Ovary (tissue), 9 donors: ENCODE results near the gene DNAJC21. TPM values are rescaled to one million over a fixed set of nuclear protein-coding genes. Genes with fewer than 3 reads are reported as not detected.

ENCODE experiments used
- DNase-seq, 5 donors: peaks; one replicate each; pipeline ENCODE4 v3.0.0-alpha.2; 2019 to 2020
- H3K27ac ChIP-seq, 2 donors: fragments of 200-600 bp; one replicate each; pipeline versions ENCODE4 v1.5.1 to v1.8.0; 2019 to 2022
- H3K27me3 ChIP-seq: fragments of 200-600 bp; one replicate; pipeline ENCODE4 v1.8.0; 2022
- H3K36me3 ChIP-seq: fragments of 200-600 bp; sonication (generic); one replicate; pipeline ENCODE4 v1.5.1; 2019
- H3K4me1 ChIP-seq: one replicate; pipeline ENCODE4 v1.8.1; 2013; ENCODE audit warnings: mild to moderate bottlenecking, moderate library complexity; ENCODE audit not compliant: insufficient read depth
- H3K4me3 ChIP-seq: fragments of 200-600 bp; sonication (generic); one replicate; pipeline ENCODE4 v1.5.1; 2017
- H3K9me3 ChIP-seq, 2 donors: fragments of 200-600 bp in 1 of 2; sonication (generic) in 1 of 2; one replicate each; pipeline versions ENCODE4 v1.5.1 to v1.8.1; 2013 to 2019; ENCODE audit warnings: mild to moderate bottlenecking in 1 of 2, moderate library complexity in 1 of 2
- CTCF ChIP-seq, 3 donors: fragments of 450-650 bp in 2 of 3; fragments of 200-600 bp in 1 of 3; IDR thresholded peaks; one replicate each; pipeline versions ENCODE4 v1.5.1 to v1.8.0; 2016 to 2022; ENCODE audit warnings: antibody characterized with exemption in 3 of 3, mild to moderate bottlenecking in 1 of 3
- EP300 ChIP-seq: sonication (generic); formaldehyde crosslinking; IDR thresholded peaks from one replicate; pipeline ENCODE4 v1.6.1; 2017; ENCODE audit warnings: antibody characterized with exemption
- POLR2A ChIP-seq: fragments of 450-650 bp; IDR thresholded peaks from one replicate; pipeline ENCODE4 v1.6.1; 2017; ENCODE audit warnings: antibody characterized with exemption, mild to moderate bottlenecking, moderate library complexity
- WGBS, 3 donors: extraction: QIAGEN DNeasy Blood & Tissue Kit in 1 of 3; methylation state at CpG; one replicate each; pipeline versions ENCODE4 v1.1.5 to v1.1.7; 2013 to 2017; 5-methylcytosine and 5-hydroxymethylcytosine counted together
- intact Hi-C, 4 donors: fragments of 100-400 bp; cut with DNase I; formaldehyde crosslinking; loops; one replicate each; pipeline versions ENCODE4 v1.11.0 to v1.15.1; 2022 to 2023
- polyA plus RNA-seq, 2 donors: library from polyadenylated mRNA; stranded (reverse); fragments of 200-250 nt in 1 of 2; fragments of 350-450 nt in 1 of 2; fragmentation: Illumina TruSeq in 1 of 2; extraction: RNeasy Lipid Tissue Mini Kit (QIAGEN cat#74804) in 1 of 2; gene quantifications; one replicate each; pipeline ENCODE4 v1.2.3, GENCODE V29; 2013 to 2014
- total RNA-seq, 7 donors: library from RNA; depleted of rRNA in 2 of 7; stranded (reverse); fragments of >200 nt in 2 of 7; fragmentation: NEBNext Ultra II Directional in 3 of 7; extraction: Animal tissue kit (Norgen Biotek cat#: 25700) in 3 of 7; gene quantifications; one replicate each; pipeline versions ENCODE4 v1.1.0 to v1.2.4, GENCODE V29; 2016 to 2023
- donor health status: DM: no; HTN: no; CAD: no; lungs with moderate emphysema.
- donor health status: DM: no; HTN: no; CAD: no.
- donor health status: Bipolar disorder and iron deficiency.
- donor health status: DM: yes; HTN: yes; CAD: no.
- donor health status: DM: no; HTN: no; CAD: no.
- donor health status: DM: yes; HTN: yes; CAD: no.

Gene DNAJC21
- total and polyA plus RNA-seq, 9 donors, result 19.4 to 38.7 (median 31.8) TPM

- Histone ChIP-seq H3K4me1 (no peaks in the 10 kb centered on the region), H3K36me3 (no peaks in the 10 kb centered on the region), H3K4me3 (no peak overlapping the region), H3K9me3 (no peaks in the 10 kb centered on the region), H3K27me3 (no peaks in the 10 kb centered on the region), H3K27ac (no peak overlapping the region)
- TF ChIP-seq CTCF (IDR thresholded peaks at IDR 0.05) (no peak), EP300 (no peak), POLR2A (no peak)
- WGBS, 3 donors, result 82 to 92% (median 89%) methylated on average over 4 of the region's 4 CpGs
- DNase-seq, result no peak
- intact Hi-C loops, result no loop called here
These were observed 53.5 kb downstream of the DNAJC21 start for GRCh38 chr5:34982823-34983222.

GRCh38 chr5:34986965-34987364 is 57.6 kb downstream of the DNAJC21 start:
- Histone ChIP-seq H3K27ac (no peak overlapping the region), H3K4me1 (no peaks in the 10 kb centered on the region), H3K4me3 (no peak overlapping the region), H3K9me3 (no peaks in the 10 kb centered on the region), H3K36me3 (no peaks in the 10 kb centered on the region), H3K27me3 (no peaks in the 10 kb centered on the region)
- DNase-seq, result no peak
- 88 to 91% (median 88%) methylated on average over 1 of the region's 1 CpG for WGBS, 3 donors
- intact Hi-C loops, result no loop called here
- TF ChIP-seq EP300 (no peak), POLR2A (no peak), CTCF (IDR thresholded peaks at IDR 0.05) (no peak)

GRCh38 chr5:34991486-34992238 is 62.3 kb downstream of the DNAJC21 start:
- Histone ChIP-seq H3K36me3 (no peaks in the 10 kb centered on the region), H3K9me3 (no peaks in the 10 kb centered on the region), H3K4me1 (no peaks in the 10 kb centered on the region), H3K27me3 (no peaks in the 10 kb centered on the region), H3K4me3 (no peak overlapping the region), H3K27ac (no peak overlapping the region)
- 33 to 46% (median 39%) methylated on average over 2 of the region's 2 CpGs for WGBS, 3 donors
- TF ChIP-seq POLR2A, result no peak
- no peak for TF ChIP-seq EP300
- TF ChIP-seq CTCF (IDR thresholded peaks at IDR 0.05), result no peak
- intact Hi-C loops, result no loop called here
- no peak for DNase-seq

- Histone ChIP-seq H3K27me3 (no peaks in the 10 kb centered on the region), H3K4me3 (no peak overlapping the region), H3K27ac (no peak overlapping the region), H3K36me3 (no peaks in the 10 kb centered on the region), H3K9me3 (no peaks in the 10 kb centered on the region), H3K4me1 (no peaks in the 10 kb centered on the region)
- intact Hi-C loops, result no loop called here
- TF ChIP-seq POLR2A, result no peak
- DNase-seq, result no peak
- WGBS, 3 donors, result 82 to 94% (median 84%) methylated on average over 8 of the region's 8 CpGs
These were observed 64.6 kb downstream of the DNAJC21 start for GRCh38 chr5:34993951-34994350.

- no peak for TF ChIP-seq CTCF (IDR thresholded peaks at IDR 0.05)
- TF ChIP-seq EP300, result no peak
- no peak for TF ChIP-seq POLR2A
- intact Hi-C loops, result no loop called here
- H3K4me3 ChIP-seq, result no peak overlapping the region
These were observed 66.9 kb downstream of the DNAJC21 start for GRCh38 chr5:34996261-34996660.

More at GRCh38 chr5:34996261-34996660, 66.9 kb downstream of the DNAJC21 start:
- no peaks in the 10 kb centered on the region for H3K9me3 ChIP-seq
- WGBS, 3 donors, result 80 to 89% (median 85%) methylated on average over 2 of the region's 2 CpGs
- H3K27me3 ChIP-seq, result no peaks in the 10 kb centered on the region
- no peak overlapping the region for H3K27ac ChIP-seq
- no peak for DNase-seq
- H3K36me3 ChIP-seq, result no peaks in the 10 kb centered on the region
- no peaks in the 10 kb centered on the region for H3K4me1 ChIP-seq
